Dermis blood vessel endothelial cell (primary cell): ENCODE results near the gene PLIN4. TPM values are rescaled to one million over a fixed set of nuclear protein-coding genes. Genes with fewer than 3 reads are reported as not detected.
"Not testable (repeated sequence)": the region's sequence is repeated elsewhere in the genome, so short reads cannot be mapped to it uniquely, and the experiment has no call there.

Source experiments
- DNase-seq: peaks from one replicate; pipeline ENCODE4 v3.0.0; 2010
- total RNA-seq: library from RNA; depleted of rRNA; stranded (reverse); fragments of >200 nt; gene quantifications from 2 replicates; pipeline ENCODE4 v1.2.3, GENCODE V29; 2014

PLIN4 gene, protein sequence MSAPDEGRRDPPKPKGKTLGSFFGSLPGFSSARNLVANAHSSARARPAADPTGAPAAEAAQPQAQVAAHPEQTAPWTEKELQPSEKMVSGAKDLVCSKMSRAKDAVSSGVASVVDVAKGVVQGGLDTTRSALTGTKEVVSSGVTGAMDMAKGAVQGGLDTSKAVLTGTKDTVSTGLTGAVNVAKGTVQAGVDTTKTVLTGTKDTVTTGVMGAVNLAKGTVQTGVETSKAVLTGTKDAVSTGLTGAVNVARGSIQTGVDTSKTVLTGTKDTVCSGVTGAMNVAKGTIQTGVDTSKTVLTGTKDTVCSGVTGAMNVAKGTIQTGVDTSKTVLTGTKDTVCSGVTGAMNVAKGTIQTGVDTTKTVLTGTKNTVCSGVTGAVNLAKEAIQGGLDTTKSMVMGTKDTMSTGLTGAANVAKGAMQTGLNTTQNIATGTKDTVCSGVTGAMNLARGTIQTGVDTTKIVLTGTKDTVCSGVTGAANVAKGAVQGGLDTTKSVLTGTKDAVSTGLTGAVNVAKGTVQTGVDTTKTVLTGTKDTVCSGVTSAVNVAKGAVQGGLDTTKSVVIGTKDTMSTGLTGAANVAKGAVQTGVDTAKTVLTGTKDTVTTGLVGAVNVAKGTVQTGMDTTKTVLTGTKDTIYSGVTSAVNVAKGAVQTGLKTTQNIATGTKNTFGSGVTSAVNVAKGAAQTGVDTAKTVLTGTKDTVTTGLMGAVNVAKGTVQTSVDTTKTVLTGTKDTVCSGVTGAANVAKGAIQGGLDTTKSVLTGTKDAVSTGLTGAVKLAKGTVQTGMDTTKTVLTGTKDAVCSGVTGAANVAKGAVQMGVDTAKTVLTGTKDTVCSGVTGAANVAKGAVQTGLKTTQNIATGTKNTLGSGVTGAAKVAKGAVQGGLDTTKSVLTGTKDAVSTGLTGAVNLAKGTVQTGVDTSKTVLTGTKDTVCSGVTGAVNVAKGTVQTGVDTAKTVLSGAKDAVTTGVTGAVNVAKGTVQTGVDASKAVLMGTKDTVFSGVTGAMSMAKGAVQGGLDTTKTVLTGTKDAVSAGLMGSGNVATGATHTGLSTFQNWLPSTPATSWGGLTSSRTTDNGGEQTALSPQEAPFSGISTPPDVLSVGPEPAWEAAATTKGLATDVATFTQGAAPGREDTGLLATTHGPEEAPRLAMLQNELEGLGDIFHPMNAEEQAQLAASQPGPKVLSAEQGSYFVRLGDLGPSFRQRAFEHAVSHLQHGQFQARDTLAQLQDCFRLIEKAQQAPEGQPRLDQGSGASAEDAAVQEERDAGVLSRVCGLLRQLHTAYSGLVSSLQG (N-terminal part only)
- total RNA-seq: 1.1 and 1.5 TPM in 2 replicates

DNA sequence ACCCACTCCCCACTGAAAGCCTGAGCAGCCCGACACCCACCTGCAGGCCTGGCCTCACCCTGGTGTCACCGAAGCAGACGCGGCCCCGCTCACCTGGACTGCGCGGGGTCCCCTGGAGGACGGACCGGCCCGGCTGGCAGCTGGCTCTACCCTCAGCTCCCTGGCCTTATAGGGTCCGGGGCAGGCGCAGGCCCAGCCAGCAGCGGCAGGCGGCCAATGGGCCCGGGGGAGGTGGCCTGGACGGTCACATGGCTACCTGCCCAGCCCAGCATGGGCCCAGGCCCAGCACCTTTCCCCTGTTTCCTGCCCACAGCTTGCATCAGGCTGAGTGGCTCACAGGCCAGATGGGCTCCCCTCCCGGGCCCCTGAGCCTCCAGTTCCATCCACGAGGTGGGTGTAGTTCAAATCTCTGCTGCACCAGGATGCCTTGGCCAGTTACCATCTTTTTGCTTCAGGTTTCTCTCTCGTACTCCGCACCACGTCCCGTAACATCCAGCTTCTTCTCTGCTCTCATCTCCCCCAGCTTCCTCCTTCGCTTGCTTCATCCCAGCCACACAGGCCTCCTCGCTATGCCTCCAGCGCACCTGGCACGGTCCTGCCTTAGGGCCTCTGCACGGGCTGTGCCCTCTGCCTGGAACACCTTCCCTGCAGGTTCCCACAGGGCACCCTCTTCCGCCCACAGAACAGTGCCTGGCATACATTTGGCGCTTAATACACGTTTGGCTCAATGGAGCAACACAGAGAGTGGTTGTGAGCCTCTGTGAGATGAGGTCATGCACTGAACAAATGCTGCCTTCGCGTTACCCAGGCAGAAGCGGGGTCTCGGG, at the start of gene PLIN4:
Gene PLIN4, minus strand, starts transcription at position 142 of the 827 bp plus-strand sequence. CDS start 214 bp downstream, outside the sequence.
- DNase-seq: no peak

- peak; percentile 94 for DNase-seq
Observed at GRCh38 chr19:4567584-4568071, 49.3 kb upstream of the PLIN4 start.

DNA sequence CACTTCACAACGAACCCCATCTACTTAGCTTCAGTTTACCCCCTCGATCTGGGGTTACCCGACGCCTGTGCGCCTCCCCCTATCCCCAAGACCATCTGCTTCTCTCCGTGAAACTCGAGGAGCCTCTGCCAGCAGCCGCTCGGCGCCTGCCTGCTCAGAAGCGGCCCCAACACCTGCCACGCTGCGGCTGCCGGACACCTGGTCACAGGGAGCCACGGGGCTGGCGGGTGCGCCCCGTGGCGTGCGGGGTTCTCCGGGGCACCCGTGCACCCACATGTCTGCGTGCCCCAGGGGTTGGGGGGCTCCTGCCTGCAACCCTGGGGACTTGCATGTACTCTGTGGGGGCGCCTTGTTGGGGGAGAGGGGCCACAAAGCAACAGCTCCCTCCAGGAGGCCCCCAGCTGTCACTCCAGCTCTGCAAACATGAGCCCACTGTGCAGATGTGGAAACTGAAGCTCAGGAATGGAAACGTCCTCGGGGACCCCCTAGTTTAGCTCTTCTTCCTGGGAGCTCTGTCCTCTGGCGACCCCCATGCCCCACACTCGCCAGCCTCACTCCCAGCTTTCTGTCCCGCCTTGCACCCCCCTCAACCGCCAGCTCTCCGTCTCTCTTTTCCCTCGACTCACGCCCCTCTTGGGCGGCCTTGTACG, 48.2 kb upstream of the PLIN4 start:
- no peak for DNase-seq

GRCh38 chr19:4563562-4563961, 45.3 kb upstream of the PLIN4 start:
- DNase-seq: not testable (repeated sequence)

DNA sequence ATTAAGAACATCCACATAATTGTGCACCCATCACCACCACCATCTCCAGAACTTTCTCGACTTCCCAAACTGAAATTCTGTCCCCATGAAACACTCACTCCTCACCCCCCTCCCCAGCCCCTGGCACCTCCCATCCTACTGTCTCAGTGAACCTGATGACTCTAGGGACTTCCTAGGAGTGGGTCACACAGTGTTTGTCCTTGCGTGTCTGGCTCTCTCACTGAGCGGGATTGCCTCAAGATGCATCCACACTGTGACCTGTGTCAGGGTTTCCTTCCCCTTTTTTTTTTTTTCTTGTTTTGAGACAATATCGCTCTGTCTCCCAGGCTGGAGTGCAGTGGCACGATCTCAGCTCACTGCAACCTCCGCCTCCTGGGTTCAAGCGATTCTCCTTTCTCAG, 43.8 kb upstream of the PLIN4 start:
- not testable (repeated sequence) for DNase-seq

GRCh38 chr19:4559569-4559968, 41.3 kb upstream of the PLIN4 start, which contains the start of gene SEMA6B:
TSS of gene SEMA6B (minus strand) at chr19:4559684. CDS start at chr19:4558457, 1,227 bp downstream.
- DNase-seq: peak; percentile 95

DNA sequence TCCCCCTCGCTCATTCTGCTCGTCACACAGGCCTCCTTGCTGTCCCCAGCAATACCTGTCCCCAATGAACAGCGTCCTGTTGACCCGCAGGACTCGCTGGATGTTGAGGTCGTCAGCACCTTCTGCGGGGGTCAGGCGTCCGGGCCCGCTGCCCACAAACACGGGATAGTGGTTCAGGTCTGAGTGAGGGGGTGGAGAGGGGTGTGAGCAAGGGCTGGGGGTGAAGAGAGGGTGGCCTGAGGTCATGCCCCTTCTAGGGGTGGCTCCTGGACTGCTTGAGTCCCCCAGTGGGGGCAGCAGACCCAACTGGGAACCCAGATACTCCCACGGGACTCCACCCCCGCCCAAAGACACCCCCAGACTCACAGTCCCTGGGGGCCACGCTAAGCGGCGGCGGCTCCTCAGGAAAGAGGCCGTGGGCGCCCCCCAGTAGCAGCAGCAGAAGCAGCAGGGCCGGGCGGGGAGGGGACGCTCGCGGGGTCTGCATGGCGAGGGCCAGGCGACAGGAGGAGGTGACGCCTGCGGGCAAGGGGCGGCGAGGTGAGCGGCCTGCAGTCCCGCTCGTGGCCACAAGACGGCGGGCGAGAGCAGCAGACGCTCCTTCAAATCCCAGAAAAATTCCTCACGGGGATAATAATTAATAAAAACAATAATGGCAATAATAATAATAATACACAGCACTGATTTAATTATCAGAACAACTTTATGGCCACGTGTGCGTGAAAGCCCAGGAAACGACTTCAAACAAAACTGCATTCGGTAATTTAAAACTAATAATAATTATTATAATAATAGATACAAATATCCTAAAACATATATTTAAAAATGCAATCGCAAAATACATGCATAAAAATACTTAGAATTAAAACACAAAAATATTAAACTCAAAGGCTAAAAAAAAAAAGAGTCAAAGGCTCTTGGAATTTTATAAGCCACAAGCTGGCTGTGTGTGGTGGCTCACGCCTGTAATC, 40.0 kb upstream of the PLIN4 start:
- DNase-seq: peak; percentile 79

DNA sequence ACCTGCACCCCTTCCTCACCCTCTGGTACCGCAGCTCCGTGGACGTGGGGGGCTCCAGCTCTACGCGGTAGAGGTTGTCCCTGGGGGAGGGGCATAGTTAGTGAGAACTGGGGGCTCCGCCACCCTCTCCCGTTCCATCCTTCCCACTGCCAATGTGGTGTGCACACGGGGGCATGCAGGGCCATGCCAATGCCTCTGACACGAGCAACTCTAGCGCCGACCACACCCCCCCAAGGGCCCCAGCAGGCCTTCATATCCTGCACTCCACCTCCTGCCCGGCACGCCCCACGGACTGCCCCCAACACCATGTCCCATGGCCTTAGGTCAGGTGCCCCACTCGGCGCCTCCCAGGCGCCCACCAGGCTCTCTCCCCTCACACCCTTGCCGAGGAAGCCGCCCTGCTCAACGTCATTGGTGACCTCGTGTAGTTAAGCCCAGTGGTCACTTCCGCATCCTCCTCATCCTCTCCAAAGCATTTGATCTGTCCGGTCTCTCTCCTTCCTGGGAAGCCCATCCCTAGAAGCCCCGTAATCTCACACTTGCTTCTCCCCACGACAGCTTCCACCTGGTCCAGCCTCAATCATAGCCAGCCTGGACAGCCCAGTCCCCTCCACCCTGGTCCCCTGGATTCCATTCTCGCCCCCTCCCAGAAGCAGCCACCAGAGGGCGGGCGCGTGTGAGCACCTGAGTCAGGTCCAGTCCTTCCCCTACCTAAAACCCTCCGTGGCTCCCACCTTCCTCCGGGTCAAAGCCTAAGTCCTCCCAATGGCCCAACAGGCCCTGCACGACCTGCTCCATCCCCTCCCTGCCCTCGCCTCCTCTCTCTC, 39.1 kb upstream of the PLIN4 start:
- peak; percentile 75 for DNase-seq

DNA sequence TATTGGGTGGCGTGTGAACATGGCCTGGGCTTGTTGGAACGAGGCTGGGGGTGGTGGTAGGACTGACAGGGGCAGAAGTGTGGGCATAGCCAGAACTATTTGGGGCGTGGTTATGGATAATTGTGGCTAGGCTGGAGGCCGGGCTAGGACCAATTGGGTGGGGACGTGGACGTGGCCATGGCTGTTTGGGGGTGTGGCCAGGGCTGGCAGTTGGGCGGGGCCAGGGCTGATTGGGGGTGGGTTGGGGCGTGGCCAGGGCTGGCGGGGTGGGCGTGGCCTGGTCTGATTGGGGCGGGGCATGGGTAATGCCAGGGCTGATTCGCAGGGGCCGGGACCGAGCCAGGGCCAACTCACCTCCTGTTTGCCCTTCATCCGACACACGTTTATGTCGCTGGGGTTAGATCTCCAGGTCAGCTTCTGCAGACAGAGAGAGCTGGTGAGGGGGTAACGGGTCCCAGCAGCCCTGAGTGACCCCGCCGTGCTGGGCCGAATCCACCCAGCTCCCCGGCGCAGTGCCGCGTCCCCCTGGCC, 38.4 kb upstream of the PLIN4 start:
- DNase-seq: peak; percentile 90

DNA sequence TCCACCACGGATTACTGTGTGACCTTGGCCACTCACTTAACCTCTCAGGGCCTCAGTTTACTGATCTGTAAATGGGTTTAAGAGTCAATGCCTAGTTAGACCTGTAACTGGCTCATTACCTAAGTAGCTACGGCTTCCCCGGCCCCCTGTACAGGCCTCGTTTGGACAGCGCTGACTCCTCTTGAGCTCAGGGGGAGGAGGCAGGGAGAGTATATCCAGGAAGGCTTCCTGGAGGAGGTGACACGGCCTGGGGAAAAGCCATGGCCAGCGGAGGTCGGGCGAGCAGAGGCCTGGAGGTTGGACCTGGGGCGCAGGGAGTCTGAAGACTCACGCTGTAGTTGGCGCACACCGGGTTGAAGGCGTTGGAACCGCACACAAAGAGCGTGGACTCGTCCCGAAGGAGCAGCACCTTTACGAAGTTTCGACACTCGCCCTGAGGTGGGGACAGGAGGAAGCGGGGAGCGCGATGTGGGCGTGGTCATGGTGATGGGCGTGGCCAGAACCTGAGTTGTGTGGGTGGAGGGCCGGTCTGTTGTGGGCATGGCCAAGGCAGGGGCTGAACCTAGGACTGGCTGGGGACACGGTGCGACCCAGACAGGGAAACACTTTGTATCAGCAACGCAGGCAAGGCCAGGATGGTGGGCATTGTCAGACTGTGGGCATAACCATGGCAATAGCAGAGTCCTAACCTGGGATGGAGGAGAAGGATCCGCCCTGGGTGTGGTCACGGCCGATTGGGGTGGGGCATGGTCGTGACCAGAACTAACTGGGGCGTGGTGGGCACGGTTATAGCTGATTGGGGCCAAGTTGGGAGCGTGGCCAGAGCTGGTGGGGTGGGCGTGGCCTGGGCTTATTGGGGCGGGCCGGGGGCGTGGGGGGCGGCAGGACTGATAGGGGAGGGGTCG, 37.6 kb upstream of the PLIN4 start:
- DNase-seq: no peak

DNA sequence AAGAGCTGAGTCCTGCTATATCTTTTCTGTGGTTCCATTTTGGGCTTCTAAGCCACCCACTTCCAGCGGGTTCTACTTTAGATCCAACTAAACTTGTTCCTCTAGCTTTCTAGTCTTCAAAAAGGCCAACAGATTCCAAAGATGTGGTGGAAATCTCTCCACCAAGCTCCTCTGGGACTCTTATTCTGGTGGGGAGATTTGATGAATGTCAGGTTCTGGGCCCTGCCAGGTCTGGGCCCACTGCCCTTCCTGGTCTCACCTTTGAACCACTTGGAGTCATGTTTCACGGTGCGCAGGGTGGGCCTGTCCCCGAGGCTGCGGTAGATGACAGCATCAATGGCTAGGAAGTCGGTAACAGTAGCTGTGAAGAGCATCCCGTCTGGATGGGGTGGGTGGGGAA, 36.4 kb upstream of the PLIN4 start:
- DNase-seq: no peak

DNA sequence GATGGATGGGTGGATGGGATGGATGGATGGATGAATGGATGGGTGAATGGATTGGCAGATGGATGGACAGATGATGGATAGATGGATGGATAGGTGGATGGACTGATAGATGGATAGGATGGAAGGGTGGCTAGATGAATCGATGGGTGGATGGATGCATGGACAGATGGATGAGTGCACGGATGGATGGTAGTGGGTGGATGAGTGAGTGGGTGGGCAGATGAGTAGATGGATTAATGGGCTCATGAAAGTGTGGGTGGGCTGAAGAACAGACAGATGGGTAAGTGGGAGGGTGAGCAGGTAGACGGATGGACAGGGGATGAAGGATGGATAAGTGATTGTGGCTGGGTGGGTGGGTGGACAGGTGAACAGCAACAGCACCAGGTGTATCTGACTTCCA, 35.5 kb upstream of the PLIN4 start:
- no peak for DNase-seq

- DNase-seq: no peak
Observed at GRCh38 chr19:4553092-4553695, 34.9 kb upstream of the PLIN4 start.

DNA sequence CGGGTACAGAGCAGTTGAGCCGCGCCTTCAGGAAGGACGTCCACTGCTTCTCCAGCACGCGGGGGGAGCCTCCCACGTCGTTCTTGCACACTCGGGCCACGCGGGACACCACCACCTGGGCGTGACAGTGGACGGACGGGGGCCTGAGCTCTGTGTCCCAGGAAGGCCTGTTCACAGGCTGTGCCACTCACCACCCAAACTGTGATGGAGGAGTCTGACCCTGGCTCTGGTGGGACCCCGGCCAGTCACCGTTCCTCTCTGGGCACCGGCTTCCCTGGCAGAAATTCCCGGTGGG, 34.2 kb upstream of the PLIN4 start:
- no peak for DNase-seq

DNA sequence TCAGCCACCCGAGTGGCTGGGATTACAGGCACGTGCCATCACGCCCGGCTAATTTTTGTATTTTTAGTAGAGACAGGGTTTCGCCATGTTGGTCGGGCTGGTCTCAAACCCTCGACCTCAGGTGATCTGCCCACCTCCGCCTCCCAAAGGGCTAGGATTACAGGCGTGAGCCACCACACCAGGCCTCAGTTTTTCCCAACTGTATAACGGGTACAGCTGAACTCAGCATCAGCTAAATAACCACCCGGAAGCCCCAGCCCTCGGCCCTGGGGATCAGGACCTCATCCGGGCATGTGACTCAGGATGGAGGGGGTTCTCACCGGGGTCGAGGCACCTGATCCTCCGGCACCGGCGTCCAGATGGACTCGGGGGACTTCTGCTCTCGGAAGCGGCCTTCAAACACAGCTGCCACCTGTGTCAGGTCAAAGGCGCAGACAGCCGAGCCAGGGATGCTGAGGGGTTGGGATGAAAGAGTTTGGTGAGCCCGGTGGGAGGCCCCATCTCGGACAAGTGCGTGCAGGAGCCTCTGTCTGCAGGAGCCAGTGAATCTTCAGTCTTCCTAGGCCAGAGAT, 32.3 kb upstream of the PLIN4 start:
- DNase-seq: no peak

DNA sequence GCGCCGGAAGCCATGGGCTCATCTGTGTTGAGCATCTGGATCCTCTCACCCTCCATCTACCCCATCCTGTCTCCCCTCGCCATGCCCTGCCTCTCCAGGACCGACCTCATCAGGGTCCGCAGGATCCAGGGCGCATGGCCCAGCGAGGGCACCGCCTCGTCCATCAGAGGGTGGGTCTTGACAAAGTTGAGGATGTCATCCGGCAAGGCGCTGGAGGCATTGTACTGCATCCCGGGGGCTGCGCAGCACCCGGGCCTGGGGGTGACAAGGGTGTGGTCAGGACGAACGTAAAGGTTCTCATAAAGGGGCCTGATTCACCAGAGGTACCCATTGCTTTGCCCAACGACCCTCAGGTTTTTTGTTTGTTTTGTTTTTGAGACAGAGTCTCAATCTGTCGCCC, 31.7 kb upstream of the PLIN4 start:
- DNase-seq: no peak

DNA sequence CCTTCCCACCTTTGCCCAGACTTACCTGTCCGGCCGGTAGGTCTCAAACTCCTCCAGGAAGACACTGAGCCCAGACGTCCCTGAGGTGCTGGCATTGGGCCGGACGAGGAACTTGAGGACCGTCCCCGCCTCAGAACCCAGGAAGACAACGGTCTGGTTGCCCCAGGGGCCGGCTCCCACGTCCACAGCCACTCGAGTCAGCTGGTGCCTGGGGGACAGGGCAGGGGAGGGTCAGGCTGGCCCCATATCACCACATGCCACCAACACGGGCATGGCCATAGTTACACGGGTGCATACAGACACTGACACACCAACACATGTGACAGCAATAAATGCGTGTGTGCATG, 29.9 kb upstream of the PLIN4 start:
- DNase-seq: no peak
